Measurements from ENCODE around the gene GGT5.
A peak's percentile ranks its signal among the peaks of the same experiment; 100 is the strongest.
"Not testable (repeated sequence)": the region's sequence is repeated elsewhere in the genome, so short reads cannot be mapped to it uniquely, and the experiment has no call there.

The GGT5 gene

GRCh38 chr22:24265734-24266133 lies 20.9 kb upstream of the GGT5 start:
- no peak for TF ChIP-seq CTCF (IDR thresholded peaks at IDR 0.05; ENCODE audit: low read depth, low read length, missing control alignments)
- no peak for DNase-seq (ENCODE audit: low read depth)
- no peak overlapping the region for H3K4me3 ChIP-seq (ENCODE audit: low read depth, low read length)

- DNase-seq (ENCODE audit: low read depth); H3K4me3 ChIP-seq (ENCODE audit: low read depth, low read length): not testable (repeated sequence)
Measured at GRCh38 chr22:24264329-24264896, 19.5 kb upstream of the GGT5 start.

DNA sequence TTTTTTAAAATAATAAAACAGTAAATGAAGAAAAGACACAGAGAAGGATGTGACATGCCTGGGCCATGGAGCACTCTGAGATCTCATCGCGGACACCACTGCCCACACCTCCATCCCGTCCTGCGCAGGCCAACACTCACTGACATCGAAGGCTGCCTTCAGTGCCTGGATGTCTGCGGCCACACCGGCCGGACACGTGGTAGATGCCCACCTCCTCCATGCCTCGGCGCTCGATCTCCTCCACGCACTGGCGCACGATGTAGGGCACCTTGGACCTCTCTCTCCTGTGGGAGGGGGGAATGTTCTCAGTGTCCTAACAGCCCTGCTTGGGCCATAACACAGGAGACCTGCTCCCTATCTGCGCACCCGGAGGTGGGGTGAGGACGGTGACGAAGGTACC lies 18.6 kb upstream of the GGT5 start:
- DNase-seq (ENCODE audit: low read depth); H3K4me3 ChIP-seq (ENCODE audit: low read depth, low read length): not testable (repeated sequence)

DNA sequence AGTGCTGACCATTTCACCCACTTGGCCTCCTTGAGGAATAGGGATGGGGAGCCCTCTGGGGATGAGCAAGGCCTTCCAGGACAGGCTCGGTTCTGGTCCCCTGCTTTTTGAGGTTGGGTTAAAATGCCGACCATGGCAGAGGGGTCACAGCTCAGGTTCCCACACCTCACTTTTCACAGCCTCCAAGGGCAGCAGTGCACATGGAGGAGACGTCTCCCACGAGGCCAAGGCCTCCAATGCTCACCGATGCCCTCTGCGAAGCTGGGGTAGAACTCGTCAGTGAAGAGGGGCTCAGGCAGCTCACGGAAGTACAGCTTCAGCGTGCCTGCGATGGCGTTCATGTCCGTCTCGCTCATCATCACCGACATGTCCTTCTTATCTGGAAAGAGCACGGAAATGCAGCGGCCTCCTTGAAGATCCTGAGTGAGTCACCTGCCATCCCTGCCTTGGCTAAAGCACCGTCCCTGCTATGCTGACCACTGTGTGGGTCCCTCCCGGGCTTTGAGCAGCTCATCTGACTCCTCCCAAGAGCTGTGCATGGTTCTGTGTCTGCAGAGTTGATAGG lies 17.4 kb upstream of the GGT5 start:
- H3K4me3 ChIP-seq (ENCODE audit: low read depth, low read length); DNase-seq (ENCODE audit: low read depth): not testable (repeated sequence)

- TF ChIP-seq CTCF (IDR thresholded peaks at IDR 0.05; ENCODE audit: low read depth, low read length, missing control alignments), result peak; percentile 44
- DNase-seq (ENCODE audit: low read depth); H3K4me3 ChIP-seq (ENCODE audit: low read depth, low read length): not testable (repeated sequence)
Measured at GRCh38 chr22:24259459-24259858, 14.6 kb upstream of the GGT5 start.

DNA sequence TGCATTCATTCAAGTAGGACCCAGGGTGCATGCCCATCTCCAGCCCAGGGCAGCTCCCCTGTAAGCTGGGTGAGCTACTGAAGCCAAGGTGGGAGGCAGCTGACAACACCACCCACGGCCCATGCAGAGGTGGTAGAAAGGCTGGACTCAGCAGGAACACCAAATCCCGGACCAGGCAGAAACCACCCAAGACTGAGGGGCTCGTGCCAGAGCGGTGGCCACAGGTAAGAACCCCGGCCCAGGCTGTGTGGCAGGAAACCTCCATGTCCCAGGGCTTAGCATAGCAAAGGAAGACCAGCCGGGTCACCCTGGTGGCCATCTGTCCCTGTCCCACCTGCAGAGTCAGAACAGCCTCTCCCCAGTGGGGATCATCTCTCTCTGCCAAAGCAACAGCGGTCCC lies 11.9 kb upstream of the GGT5 start:
- H3K4me3 ChIP-seq (ENCODE audit: low read depth, low read length); DNase-seq (ENCODE audit: low read depth): not testable (repeated sequence)

DNA sequence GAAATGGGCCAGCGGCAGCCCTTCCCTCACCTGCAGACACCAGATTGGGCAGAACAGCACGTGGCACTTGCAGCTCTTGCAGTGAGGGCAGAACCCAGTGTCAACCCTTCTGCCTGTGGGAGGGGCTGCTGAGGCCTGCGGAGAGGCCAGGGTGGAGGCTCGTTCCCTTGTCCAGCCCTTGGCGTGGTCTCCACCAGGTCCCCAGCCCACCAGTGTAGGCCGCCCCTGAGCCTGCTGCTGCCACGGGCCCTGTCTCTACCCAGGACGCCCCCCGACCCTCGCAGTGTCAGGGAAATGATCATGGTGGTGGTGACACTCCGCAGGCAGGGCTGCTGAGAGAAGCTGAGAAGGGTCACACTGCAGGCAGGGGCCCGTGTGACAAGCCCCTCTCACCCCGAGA lies 11.3 kb upstream of the GGT5 start:
- H3K4me3 ChIP-seq (ENCODE audit: low read depth, low read length); DNase-seq (ENCODE audit: low read depth): not testable (repeated sequence)

GRCh38 chr22:24253126-24253525 lies 8.2 kb upstream of the GGT5 start:
- not testable (repeated sequence) for DNase-seq (ENCODE audit: low read depth); H3K4me3 ChIP-seq (ENCODE audit: low read depth, low read length)

DNA sequence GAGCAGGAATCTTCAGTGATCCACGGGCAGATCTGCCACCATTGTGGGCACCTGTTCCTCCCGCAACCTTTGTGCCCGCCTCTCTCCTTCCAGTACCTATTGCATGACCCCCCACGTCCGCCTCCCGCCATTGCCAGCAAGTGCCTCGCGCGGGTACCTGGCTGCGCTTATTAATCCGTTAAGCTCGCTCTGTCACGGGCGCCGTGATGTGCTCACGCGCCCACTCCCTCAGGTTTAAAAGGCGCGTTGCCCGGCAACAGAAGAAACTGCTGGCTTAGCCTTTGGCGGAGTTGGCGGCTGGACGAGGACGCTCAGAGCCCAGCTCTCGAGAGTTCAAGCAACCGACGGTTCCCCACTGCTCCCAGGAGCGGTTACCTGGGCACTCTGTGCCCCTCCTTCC lies 6.4 kb upstream of the GGT5 start:
- not testable (repeated sequence) for DNase-seq (ENCODE audit: low read depth); H3K4me3 ChIP-seq (ENCODE audit: low read depth, low read length)

GRCh38 chr22:24249413-24249812 lies 4.5 kb upstream of the GGT5 start:
- DNase-seq (ENCODE audit: low read depth); H3K4me3 ChIP-seq (ENCODE audit: low read depth, low read length): not testable (repeated sequence)

- not testable (repeated sequence) for H3K4me3 ChIP-seq (ENCODE audit: low read depth, low read length); DNase-seq (ENCODE audit: low read depth)
Measured at GRCh38 chr22:24248611-24249010, 3.7 kb upstream of the GGT5 start.

GRCh38 chr22:24247564-24248344 lies 2.9 kb upstream of the GGT5 start:
- no peak for DNase-seq (ENCODE audit: low read depth)
- H3K4me3 ChIP-seq (ENCODE audit: low read depth, low read length), result no peak overlapping the region
- TF ChIP-seq CTCF (IDR thresholded peaks at IDR 0.05; ENCODE audit: low read depth, low read length, missing control alignments), result peak; percentile 65

All from GM12864 (cell line).